ENCODE data around the gene LMAN1L.

LMAN1L gene

DNA sequence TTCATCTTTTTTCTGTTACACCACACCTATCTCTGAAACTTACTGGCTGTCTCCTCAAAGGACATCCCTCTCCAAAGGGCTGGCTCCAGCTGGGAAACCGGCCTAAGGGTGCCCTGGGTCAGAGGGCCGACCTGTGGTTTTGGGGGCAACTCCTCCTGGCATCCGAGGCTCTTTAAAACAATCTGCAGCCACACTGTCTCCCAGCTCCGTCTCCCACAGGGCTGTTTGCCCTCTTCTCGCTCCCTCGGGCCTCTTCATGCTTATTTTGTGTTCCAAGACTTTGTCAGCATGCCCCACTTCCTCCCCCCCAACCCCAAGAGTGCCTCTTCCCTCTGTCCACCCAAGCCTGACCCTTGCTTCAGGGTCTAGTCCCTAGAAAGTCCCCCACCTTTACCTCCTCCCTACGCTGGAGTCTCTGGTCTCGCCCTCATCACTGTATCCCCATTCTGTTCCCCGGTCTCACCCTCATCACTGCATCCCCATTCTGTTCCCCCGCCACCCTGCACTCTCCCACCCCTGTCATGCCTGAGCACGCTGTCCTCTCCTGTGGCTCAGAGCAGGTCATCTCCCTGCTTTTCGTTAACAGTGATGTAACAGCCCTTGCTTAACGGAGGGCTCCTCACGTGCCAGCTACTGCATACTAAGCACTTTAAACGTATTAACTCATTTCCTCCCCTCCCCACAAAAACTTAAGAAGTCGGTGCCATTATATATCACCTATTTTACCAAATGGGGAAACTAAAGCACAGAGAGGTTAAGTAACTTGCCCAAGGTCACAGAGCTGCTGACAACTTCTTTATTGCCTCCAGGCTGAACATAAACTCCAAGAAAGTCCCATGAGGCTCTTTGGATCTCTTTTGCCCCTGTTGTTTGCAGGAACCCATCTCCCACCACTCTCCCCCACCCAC, 31.9 kb upstream of the LMAN1L start:
- no peak overlapping the region for H3K27ac ChIP-seq
- no peaks in the 10 kb centered on the region for H3K27me3 ChIP-seq (ENCODE audit: insufficient read depth, low read depth, severe bottlenecking)
- peak overlapping the region; percentile 49 for H3K4me3 ChIP-seq (ENCODE audit: low read depth, low read length)
- DNase-seq = no peak
- H3K9me3 ChIP-seq (ENCODE audit: severe bottlenecking) = no peaks in the 10 kb centered on the region
- TF ChIP-seq, protein P1, sequence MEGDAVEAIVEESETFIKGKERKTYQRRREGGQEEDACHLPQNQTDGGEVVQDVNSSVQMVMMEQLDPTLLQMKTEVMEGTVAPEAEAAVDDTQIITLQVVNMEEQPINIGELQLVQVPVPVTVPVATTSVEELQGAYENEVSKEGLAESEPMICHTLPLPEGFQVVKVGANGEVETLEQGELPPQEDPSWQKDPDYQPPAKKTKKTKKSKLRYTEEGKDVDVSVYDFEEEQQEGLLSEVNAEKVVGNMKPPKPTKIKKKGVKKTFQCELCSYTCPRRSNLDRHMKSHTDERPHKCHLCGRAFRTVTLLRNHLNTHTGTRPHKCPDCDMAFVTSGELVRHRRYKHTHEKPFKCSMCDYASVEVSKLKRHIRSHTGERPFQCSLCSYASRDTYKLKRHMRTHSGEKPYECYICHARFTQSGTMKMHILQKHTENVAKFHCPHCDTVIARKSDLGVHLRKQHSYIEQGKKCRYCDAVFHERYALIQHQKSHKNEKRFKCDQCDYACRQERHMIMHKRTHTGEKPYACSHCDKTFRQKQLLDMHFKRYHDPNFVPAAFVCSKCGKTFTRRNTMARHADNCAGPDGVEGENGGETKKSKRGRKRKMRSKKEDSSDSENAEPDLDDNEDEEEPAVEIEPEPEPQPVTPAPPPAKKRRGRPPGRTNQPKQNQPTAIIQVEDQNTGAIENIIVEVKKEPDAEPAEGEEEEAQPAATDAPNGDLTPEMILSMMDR (IDR thresholded peaks at IDR 0.05; ENCODE audit: low read depth, low read length) = no peak
- H3K36me3 ChIP-seq = peaks cover 18% of the 10 kb centered on the region; the same call in 1 of the 2 replicates

DNA sequence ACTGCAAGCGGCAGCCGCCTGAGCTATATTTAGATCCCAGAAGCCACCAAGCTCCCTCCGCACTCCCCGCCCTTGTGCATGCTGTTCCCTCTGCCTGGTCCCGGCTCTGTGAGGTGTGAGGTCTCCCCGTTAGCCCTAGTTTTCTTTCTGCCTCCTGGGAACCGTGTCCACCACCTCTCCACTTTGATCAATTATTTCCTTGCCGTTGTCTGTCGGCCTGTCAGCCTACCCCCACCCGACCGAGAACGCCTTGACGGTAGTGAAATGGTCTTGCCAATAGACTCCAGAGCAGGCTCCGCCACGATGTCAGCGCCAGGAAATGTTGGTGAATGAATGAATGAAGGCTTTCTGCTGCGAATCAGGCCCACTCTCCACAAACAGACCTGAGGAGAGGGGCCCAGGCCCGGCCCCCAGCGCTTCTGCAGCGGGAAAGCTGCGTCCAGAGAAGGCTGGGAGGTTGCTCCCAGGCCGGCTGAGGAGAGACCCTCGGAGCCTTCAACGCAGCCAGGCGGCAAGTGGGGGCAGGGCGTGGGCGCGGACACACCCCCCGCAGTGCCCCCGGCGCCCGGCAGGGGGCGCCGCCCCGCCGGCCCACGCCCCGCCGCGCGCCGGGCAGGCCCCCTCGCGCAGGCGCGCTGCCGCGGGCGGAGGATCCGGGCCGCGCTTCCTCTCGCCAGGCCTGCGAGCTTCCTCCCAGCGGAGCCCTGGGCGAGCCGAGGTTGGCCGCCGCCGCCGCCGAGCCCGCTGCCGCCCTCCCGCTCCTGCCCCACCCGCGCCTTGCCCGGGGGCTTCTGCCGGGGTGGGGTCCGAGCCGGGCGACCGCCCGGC, 31.0 kb upstream of the LMAN1L start, which contains the start of gene CSK:
TSS of gene CSK (plus strand) at position 650 of the 828 bp plus-strand sequence. CDS start 16,218 bp downstream, outside the sequence.
- Histone ChIP-seq H3K4me3 (ENCODE audit: low read depth, low read length) (peak within 1 kb of the TSS; percentile 52), H3K36me3 (peaks cover 24% of the 10 kb centered on the region; the same call in 1 of the 2 replicates), H3K27ac (peak within 1 kb of the TSS; percentile 65), H3K9me3 (ENCODE audit: severe bottlenecking) (no peaks in the 10 kb centered on the region), H3K27me3 (ENCODE audit: insufficient read depth, low read depth, severe bottlenecking) (no peaks in the 10 kb centered on the region)
- DNase-seq = peak; percentile 60
- TF ChIP-seq, protein P1 (IDR thresholded peaks at IDR 0.05; ENCODE audit: low read depth, low read length) = peak; percentile 66

DNA sequence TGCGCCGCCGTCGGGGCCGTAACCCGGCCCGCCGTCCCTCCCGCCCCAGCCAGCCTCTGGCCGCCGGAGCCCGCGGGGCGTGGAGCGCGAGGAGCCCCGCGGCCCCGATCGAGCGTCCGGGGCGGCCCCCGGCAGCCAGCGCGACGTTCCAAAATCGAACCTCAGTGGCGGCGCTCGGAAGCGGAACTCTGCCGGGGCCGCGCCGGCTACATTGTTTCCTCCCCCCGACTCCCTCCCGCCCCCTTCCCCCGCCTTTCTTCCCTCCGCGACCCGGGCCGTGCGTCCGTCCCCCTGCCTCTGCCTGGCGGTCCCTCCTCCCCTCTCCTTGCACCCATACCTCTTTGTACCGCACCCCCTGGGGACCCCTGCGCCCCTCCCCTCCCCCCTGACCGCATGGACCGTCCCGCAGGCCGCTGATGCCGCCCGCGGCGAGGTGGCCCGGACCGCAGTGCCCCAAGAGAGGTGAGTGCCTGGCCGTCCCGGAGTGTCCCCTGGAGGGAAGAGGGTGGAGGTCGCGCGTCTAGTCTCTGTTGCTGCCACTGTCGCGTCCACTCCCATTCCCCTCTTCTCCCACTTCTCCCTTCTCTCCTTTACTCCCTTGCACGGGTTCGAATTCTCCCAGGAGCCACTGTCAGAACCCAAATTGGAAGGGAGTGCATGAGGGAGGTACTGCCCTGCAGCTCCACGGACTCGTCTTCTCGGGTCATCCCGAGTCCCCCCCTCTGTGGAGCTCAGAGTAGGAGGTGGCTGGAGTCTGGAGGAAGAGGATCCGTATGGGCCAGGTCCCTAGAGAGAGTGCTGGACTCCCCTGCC, 30.2 kb upstream of the LMAN1L start:
- no peaks in the 10 kb centered on the region for H3K27me3 ChIP-seq (ENCODE audit: insufficient read depth, low read depth, severe bottlenecking)
- peaks cover 30% of the 10 kb centered on the region for H3K36me3 ChIP-seq
- peak overlapping the region; percentile 52 for H3K4me3 ChIP-seq (ENCODE audit: low read depth, low read length)
- DNase-seq = no peak
- H3K9me3 ChIP-seq (ENCODE audit: severe bottlenecking) = no peaks in the 10 kb centered on the region
- peak overlapping the region; percentile 65 for H3K27ac ChIP-seq
- TF ChIP-seq, protein P1 (IDR thresholded peaks at IDR 0.05; ENCODE audit: low read depth, low read length) = no peak

DNA sequence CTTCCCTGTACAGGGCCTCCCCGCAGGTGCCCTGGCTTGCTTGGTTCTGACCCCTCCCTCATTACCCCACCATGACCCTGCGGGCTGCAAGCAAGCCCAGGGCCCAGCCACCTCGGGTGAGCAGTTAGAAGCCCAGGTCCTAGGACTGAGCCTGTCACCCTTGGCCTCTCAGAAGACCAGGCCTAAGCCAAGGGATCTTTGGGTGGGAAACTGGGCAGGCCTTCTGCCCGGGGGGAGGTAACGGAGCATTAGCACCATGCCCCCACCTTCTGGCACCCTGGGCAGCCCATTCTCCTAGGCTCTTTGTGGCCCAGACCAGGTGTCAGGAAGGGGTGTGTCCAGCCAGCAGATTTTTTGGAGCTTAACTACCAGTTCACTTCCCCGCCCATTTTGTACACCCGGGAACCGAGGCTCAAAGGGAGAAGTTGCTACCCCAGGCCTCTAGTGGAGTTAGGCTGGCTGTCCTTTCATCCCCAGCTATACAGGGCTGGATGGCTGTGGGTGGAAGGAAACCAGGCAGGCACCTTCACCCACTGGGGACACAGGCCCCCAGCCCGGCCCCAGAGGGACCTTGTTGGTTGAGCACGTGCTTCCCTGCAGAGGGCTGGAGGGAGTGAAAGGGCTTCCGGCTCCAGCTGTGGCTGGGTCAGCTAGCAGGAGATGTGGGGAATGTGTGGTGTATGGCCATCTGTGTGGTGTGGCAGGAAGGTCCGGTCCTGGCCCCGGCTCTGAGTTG, 29.4 kb upstream of the LMAN1L start:
- Histone ChIP-seq H3K27ac (peak overlapping the region; percentile 65), H3K36me3 (peaks cover 35% of the 10 kb centered on the region), H3K27me3 (ENCODE audit: insufficient read depth, low read depth, severe bottlenecking) (no peaks in the 10 kb centered on the region), H3K9me3 (ENCODE audit: severe bottlenecking) (no peaks in the 10 kb centered on the region), H3K4me3 (ENCODE audit: low read depth, low read length) (peak overlapping the region; percentile 52)
- TF ChIP-seq, protein P1 (IDR thresholded peaks at IDR 0.05; ENCODE audit: low read depth, low read length) = no peak
- no peak for DNase-seq

DNA sequence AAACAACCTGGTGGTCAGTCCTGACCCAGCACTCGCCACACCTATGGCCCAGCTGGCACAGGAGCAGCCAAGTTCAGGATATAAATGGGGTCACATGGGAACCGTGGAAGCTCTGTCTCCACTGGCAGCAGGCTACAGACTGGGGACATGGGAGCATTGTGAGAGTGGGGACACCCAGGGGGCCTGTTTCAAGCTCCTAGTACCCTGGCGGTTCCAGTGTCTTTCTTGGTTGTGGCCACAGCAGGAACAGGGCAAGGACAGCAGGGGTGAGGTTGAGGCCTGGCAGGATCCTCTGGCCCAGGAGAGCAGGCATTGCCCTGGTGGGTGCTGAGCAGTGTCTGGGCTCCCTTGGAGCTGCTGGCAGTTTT, 28.8 kb upstream of the LMAN1L start:
- TF ChIP-seq, protein P1 (IDR thresholded peaks at IDR 0.05; ENCODE audit: low read depth, low read length) = no peak
- H3K27ac ChIP-seq = no peak overlapping the region
- H3K4me3 ChIP-seq (ENCODE audit: low read depth, low read length) = no peak overlapping the region

More for the DNA sequence above, 28.8 kb upstream of the LMAN1L start:
- Histone ChIP-seq H3K36me3 (peaks cover 35% of the 10 kb centered on the region), H3K27me3 (ENCODE audit: insufficient read depth, low read depth, severe bottlenecking) (no peaks in the 10 kb centered on the region), H3K9me3 (ENCODE audit: severe bottlenecking) (no peaks in the 10 kb centered on the region)
- DNase-seq = no peak
